ENCODE data around the gene REPIN1.
A peak's percentile ranks its signal among the peaks of the same experiment; 100 is the strongest.

The REPIN1 gene

DNA sequence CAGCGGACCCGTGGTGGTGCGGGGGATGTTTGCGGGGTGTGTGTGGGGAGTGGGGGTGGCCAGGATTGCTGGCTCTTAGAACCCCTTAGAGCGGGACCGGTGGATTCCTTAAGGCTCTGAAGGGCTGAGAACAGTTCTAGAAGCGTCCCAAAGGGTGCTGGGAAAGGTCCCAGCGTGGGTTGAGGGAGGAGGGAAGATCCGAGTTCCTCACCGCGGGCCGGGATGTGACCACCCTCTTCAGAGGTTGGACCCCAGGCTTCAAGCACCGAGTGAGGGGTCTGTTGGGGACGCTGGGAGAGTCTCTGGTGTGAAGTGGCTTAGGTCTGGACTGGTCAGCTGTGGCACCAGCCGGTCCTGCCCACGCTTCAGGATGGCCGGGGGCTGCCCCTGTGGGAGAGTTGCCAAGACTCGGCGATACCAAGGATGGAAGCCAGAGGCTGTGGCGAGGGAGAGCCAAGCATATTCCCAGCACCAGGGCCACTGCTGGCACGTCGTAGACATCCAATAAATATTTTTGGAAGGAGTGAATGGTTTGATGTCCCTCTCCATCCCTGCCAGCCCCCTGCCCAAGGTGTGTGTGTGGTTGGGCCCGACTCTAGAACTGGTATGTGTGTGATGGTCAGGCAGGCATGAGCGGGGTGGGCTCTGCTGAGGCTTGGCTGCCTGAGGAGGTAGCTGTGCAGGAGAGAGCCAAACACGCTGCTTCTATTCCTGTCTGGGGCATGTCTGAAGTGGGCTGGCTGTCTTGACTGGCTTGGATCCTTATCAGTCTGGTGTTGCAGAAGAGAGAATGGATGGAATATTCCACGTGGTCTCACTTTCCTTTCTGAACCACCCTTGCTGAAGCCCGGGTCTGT, 29.7 kb downstream of the REPIN1 start:
- H3K4me1 Mint-ChIP-seq = no peaks in the 10 kb centered on the region
- ATAC-seq (replicated peaks; ENCODE audit: extremely low read depth, poor library complexity, severe bottlenecking) (no peak), DNase-seq (ENCODE audit: low spot score in 2 of 2) (no peak)
- H3K27me3 Mint-ChIP-seq = no peaks in the 10 kb centered on the region
- H3K4me3 Mint-ChIP-seq = no peak overlapping the region
- H3K9me3 Mint-ChIP-seq = no peaks in the 10 kb centered on the region
- H3K27ac Mint-ChIP-seq (ENCODE audit: low read depth) = no peak overlapping the region
- peaks cover 4% of the 10 kb centered on the region for H3K36me3 Mint-ChIP-seq (ENCODE audit: insufficient read depth)

DNA sequence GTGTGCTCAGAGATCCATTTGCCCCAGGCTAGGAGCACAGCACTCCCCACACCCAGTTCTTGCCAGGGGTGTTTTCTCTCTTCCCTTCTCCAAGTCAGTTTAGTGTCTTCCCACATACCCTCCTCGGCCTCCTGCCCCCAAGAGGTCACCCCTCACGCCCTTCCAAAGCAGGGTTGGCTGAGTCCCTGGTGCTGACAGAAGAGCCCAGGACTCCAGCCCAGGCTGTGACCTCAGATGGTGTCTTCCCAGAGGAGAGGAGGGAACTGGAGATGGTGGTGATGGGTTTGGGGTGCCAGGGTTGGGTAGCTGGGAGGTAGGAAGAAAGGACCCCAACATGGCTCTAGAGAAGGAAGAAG, 30.3 kb downstream of the REPIN1 start:
- H3K4me1 Mint-ChIP-seq = peaks cover 2% of the 10 kb centered on the region
- ATAC-seq (replicated peaks; ENCODE audit: extremely low read depth, poor library complexity, severe bottlenecking) = no peak
- H3K27ac Mint-ChIP-seq (ENCODE audit: low read depth) = no peak overlapping the region
- H3K27me3 Mint-ChIP-seq = no peaks in the 10 kb centered on the region
- H3K36me3 Mint-ChIP-seq (ENCODE audit: insufficient read depth) = peaks cover 4% of the 10 kb centered on the region
- H3K9me3 Mint-ChIP-seq = no peaks in the 10 kb centered on the region
- no peak overlapping the region for H3K4me3 Mint-ChIP-seq
- no peak for DNase-seq (ENCODE audit: low spot score in 2 of 2)

DNA sequence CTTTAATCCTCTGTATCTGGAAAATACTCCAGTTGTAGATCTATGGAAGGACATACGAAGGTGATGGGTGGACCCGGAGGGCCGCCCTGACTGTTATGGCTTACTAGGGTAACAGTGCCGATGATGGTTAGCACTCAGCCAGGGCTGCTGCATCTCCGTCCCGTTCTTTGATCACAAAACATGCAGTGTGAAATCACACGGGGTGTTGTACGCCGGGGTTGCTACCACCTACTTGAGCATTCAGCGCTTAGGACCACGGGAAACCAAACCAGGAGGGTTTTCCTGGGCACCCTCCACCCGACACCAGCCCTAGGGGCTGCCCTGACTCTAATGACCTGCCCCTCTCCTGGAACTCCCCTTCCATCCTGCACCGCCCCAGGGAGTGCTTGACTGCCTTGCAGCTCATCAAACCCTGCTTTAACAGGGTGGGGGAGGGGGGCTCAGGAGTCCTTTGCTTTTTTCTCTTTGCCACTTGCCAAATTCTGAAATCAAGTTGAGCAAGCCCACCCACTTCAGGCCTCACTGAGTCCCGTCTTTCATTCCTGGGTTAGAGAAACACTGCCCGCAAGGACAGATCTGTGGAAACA, 30.9 kb downstream of the REPIN1 start:
- no peak overlapping the region for H3K4me3 Mint-ChIP-seq

DNA sequence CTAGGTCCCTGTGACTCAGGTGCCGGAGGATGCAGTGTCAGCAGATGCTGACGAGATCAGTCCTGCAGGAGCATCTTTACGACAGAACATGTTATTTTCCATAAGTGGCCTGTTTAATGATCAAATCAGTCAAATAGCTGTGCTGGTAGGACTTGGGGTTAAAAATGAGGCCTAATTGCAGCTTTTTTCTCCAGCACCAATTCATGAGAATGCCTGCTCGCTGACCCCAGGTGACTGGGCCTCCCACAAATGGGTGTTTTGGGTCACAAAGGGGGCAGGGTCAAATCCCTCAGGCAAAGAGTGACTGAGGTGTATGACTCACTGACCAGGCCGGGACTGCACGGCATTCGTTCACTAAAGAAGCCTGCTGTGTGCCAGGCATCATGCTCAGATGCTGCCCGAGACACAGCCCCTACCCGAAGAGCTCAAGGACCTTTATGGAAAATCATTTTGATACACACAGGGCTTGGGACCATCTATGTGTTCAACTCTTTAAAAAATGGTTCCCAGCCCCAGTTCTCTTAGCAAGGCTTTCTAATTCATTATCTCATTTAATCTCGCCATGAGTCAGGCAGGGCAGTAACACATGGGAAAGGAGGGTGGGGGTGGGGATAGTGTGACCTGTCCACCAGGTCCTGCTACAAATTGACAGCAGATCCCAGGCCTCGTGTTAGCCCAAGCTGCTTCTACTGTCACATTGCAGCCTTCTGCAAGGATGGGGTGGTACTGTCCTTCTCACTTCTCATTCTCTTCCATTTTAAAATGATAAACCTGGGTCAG, 31.6 kb downstream of the REPIN1 start:
- DNase-seq (ENCODE audit: low spot score in 2 of 2) = no peak
- Mint-ChIP-seq H3K36me3 (ENCODE audit: insufficient read depth) (peaks cover 6% of the 10 kb centered on the region), H3K27ac (ENCODE audit: low read depth) (no peak overlapping the region), H3K4me3 (no peak overlapping the region), H3K4me1 (peaks cover 11% of the 10 kb centered on the region), H3K9me3 (no peaks in the 10 kb centered on the region), H3K27me3 (no peaks in the 10 kb centered on the region)
- ATAC-seq (replicated peaks; ENCODE audit: extremely low read depth, poor library complexity, severe bottlenecking) = no peak

More for the DNA sequence above, 30.9 kb downstream of the REPIN1 start:
- no peaks in the 10 kb centered on the region for H3K27me3 Mint-ChIP-seq
- no peak for ATAC-seq (replicated peaks; ENCODE audit: extremely low read depth, poor library complexity, severe bottlenecking)
- H3K9me3 Mint-ChIP-seq = no peaks in the 10 kb centered on the region
- peaks cover 8% of the 10 kb centered on the region for H3K4me1 Mint-ChIP-seq
- DNase-seq (ENCODE audit: low spot score in 2 of 2) = no peak
- H3K27ac Mint-ChIP-seq (ENCODE audit: low read depth) = no peak overlapping the region
- peaks cover 4% of the 10 kb centered on the region for H3K36me3 Mint-ChIP-seq (ENCODE audit: insufficient read depth)

DNA sequence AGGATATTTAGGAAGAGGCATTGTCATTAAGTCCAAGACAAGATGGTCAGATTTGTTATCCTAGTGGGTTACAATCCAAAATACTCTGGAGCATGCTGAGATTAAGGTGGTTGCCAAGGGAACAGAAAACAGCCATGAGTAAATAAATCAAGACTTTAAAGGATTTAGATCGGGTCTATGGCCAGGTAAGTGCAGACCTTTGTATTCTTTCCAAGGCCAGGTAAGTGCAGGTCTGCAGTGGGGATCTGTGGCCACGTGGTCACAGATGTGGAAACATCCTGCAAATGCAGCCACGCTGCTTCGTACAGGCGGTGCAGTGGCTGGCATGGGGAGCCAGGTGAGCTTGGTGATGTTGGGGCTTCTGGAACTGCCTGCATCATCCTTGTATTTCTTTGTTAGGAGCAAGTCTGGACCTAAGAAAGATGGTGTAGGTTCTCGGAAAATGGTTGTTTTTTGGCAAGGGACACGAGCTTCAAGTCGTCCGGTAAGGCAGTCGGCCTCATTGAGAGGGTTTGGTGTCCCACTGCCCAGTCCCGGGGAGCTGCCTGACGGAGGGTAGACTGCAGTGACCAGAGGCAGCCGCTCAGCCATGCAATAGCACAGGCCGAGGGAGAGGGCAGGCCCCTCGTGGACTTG, 32.3 kb downstream of the REPIN1 start:
- Mint-ChIP-seq H3K27ac (ENCODE audit: low read depth) (no peak overlapping the region), H3K9me3 (no peaks in the 10 kb centered on the region), H3K36me3 (ENCODE audit: insufficient read depth) (peaks cover 7% of the 10 kb centered on the region), H3K4me3 (no peak overlapping the region), H3K27me3 (no peaks in the 10 kb centered on the region), H3K4me1 (peaks cover 16% of the 10 kb centered on the region)
- no peak for DNase-seq (ENCODE audit: low spot score in 2 of 2)
- ATAC-seq (replicated peaks; ENCODE audit: extremely low read depth, poor library complexity, severe bottlenecking) = no peak

DNA sequence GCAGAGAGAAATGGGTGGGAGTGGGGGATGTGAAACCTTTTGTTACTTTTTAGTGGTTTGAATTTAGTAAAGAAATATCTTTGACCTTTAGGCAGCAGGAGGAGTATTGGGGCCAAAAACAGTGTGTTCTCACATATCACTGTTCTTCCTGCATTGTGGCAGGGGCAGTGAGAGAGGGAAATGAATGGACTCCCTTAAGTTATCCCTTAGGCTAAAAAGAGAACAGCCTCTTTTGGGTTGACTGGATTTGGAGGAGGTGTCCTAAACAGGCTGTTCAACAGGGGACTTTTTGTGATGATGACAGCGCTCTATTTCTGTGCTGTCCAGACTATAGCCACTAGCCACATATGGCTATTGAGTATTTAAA, 32.8 kb downstream of the REPIN1 start:
- Mint-ChIP-seq H3K36me3 (ENCODE audit: insufficient read depth) (peaks cover 11% of the 10 kb centered on the region), H3K27ac (ENCODE audit: low read depth) (no peak overlapping the region), H3K9me3 (no peaks in the 10 kb centered on the region), H3K4me1 (peaks cover 21% of the 10 kb centered on the region), H3K4me3 (no peak overlapping the region), H3K27me3 (no peaks in the 10 kb centered on the region)
- DNase-seq (ENCODE audit: low spot score in 2 of 2) = no peak
- ATAC-seq (replicated peaks; ENCODE audit: extremely low read depth, poor library complexity, severe bottlenecking) = no peak

DNA sequence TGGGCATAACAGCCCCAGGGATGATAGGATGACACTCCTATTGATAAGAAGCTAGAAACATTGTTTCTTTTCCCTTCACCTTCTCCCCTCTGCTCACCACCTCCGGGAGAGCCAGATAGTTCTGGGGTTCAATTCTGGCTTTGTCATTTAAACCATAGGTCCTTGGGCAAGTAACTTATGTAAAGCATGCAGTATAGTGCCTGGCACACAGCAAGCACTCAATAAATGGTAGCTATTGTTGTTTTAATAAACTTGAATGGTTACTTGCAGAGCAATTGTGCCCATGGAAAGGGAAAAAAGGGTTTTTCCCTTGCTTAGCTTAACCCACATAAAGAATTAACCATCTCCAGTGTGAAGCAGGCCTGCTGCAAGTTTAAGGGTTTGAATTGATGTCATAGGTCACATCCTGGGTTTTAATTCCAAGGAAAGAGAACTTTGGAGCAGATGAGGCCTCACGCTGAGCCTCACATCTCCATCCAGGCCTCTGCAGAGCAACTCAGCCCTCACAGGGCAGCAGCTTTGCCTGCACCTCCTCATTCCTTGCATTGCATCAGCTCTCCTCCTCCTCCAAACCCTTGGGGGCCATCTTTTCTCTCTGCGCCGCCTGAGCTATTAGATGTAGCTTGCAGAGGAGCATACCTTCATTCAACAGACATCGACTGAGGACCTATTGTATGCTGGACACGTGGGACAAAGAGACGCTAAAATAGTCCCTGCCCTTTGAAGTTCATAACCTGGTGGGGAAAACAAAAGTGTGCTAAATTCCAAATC, 33.4 kb downstream of the REPIN1 start:
- DNase-seq (ENCODE audit: low spot score in 2 of 2) = no peak
- no peaks in the 10 kb centered on the region for H3K27me3 Mint-ChIP-seq
- no peak for ATAC-seq (replicated peaks; ENCODE audit: extremely low read depth, poor library complexity, severe bottlenecking)
- H3K9me3 Mint-ChIP-seq = no peaks in the 10 kb centered on the region
- H3K4me3 Mint-ChIP-seq = no peak overlapping the region
- H3K27ac Mint-ChIP-seq (ENCODE audit: low read depth) = no peak overlapping the region
- peaks cover 12% of the 10 kb centered on the region for H3K36me3 Mint-ChIP-seq (ENCODE audit: insufficient read depth)
- H3K4me1 Mint-ChIP-seq = peaks cover 27% of the 10 kb centered on the region

DNA sequence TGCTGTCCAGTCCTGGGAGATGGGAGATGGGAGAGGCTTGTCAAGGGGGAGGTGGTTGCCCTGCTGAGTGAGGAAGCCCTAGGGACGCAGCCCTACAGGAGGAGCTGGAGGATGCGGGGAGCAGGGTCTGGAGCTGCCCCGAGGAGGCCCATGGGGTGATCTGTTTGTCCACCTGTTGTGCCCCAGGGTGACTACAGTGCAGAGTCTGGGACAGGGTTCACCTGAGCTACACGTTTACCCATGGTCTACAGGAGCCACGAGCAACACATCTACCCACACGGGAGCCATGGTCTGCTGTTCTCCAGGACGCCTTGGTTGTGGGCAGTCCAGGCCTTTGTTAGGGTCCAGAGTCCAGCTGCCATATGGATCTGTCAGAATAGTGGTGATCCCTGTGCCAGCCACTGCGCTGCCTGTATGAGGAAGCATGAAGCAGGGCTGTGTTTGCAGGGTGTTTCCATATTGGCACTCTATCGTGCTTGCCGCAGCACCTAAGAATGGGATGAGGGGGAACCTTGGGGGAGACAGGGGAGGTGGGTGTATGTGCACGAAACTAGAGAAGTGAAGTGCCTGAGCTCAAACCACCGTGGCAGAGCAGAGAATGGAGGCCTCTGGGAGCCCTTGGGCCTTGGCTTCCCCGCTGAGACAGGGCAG, 34.2 kb downstream of the REPIN1 start:
- DNase-seq (ENCODE audit: low spot score in 2 of 2) = no peak
- H3K36me3 Mint-ChIP-seq (ENCODE audit: insufficient read depth) = peaks cover 13% of the 10 kb centered on the region
- H3K27ac Mint-ChIP-seq (ENCODE audit: low read depth) = no peak overlapping the region
- ATAC-seq (replicated peaks; ENCODE audit: extremely low read depth, poor library complexity, severe bottlenecking) = no peak
- H3K9me3 Mint-ChIP-seq = no peaks in the 10 kb centered on the region
- peaks cover 29% of the 10 kb centered on the region for H3K4me1 Mint-ChIP-seq
- H3K27me3 Mint-ChIP-seq = no peaks in the 10 kb centered on the region
- H3K4me3 Mint-ChIP-seq = peak overlapping the region; percentile 25

DNA sequence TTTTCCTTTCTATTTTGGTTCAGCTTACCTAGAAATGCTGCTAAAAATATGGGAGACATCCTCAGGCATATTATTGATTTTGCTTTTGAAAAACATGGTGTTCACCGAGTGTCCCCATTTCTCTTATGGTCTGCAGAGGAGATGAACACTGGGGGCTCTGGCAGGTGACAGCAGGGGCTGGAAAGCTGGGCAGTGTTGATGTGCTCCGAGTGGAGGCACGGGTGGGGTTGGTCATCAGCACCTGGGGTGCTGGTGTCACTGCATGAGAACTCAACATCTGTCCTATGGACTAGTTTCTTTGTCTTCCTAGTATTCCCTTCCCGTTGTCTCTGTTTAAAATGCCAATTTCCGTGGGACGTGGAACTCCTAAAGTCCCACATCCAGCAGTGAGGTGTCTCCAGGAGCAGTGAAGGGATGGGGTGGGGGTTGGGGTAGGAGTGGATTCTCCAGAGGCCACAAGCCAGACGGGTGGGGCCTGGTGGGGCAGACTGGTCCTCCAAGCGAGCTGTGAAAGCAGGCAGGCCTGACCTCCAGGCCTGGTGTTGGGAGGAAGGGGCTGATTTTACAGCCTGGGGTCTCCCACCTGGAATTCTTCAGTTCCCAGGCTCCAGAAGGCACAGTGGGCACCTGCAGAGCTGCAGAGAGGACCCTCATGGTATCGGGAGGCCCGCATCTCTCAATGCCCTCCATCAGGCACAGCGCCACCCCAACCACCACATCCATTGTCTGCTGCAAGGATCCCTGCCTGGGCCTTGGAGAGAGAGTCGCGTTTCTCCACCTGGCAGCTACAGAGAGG, 35.0 kb downstream of the REPIN1 start:
- H3K36me3 Mint-ChIP-seq (ENCODE audit: insufficient read depth) = peaks cover 13% of the 10 kb centered on the region
- no peaks in the 10 kb centered on the region for H3K9me3 Mint-ChIP-seq
- peak overlapping the region; percentile 92 for H3K27ac Mint-ChIP-seq (ENCODE audit: low read depth)
- H3K4me1 Mint-ChIP-seq = peaks cover 31% of the 10 kb centered on the region
- ATAC-seq (replicated peaks; ENCODE audit: extremely low read depth, poor library complexity, severe bottlenecking) (no peak), DNase-seq (ENCODE audit: low spot score in 2 of 2) (no peak)
- H3K27me3 Mint-ChIP-seq = no peaks in the 10 kb centered on the region
- peak overlapping the region; percentile 96 for H3K4me3 Mint-ChIP-seq

DNA sequence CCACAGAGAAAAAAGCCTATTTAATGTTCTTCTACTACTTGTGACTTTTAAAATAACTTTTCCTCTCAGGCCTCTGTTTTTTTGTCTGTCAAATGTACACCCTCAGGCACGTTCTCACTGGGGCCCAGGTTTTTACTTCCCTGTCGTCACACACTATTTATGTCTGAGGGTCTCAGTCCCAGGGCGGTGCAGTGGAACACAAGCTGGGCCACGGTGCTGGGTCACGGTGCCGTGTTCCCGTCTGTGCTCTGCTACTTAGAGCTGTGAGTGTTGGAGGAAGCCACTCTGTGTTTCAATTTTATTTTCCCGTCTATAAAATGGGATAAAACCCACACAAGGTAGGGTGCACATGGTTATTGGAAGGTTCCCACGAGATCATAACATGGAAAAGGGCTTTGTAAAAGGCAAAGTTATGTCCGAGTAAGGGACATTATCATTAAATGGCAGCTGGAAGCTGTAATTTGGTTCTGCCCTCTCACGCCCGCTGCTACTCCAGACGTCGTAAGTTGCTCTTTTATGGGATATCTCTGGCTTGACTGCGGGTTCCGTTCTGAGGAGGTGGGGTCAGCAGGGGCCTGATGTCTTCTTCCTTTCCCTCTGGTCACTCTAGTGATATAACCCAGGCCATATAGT, 35.7 kb downstream of the REPIN1 start:
- Mint-ChIP-seq H3K36me3 (ENCODE audit: insufficient read depth) (peaks cover 17% of the 10 kb centered on the region), H3K4me3 (peak overlapping the region; percentile 96), H3K27ac (ENCODE audit: low read depth) (peak overlapping the region; percentile 92), H3K9me3 (no peaks in the 10 kb centered on the region), H3K27me3 (no peaks in the 10 kb centered on the region), H3K4me1 (peaks cover 35% of the 10 kb centered on the region)
- DNase-seq (ENCODE audit: low spot score in 2 of 2) = no peak
- no peak for ATAC-seq (replicated peaks; ENCODE audit: extremely low read depth, poor library complexity, severe bottlenecking)

Measured in central memory CD8-positive, alpha-beta T cell (primary cell).